Posterior cingulate gyrus (tissue), 11 donors: ENCODE measurements around the gene CPSF4.

Source experiments
- DNase-seq, 10 donors: peaks; one replicate each; pipeline versions ENCODE4 v3.0.0 to v3.0.0-alpha.2; 2020 to 2021; ENCODE audit warnings: mixed read lengths in 3 of 10
- intact Hi-C: fragments of 100-400 bp; cut with DNase I; formaldehyde crosslinking; loops from one replicate; pipeline ENCODE4 v1.15.1; 2023

CPSF4 gene

DNA sequence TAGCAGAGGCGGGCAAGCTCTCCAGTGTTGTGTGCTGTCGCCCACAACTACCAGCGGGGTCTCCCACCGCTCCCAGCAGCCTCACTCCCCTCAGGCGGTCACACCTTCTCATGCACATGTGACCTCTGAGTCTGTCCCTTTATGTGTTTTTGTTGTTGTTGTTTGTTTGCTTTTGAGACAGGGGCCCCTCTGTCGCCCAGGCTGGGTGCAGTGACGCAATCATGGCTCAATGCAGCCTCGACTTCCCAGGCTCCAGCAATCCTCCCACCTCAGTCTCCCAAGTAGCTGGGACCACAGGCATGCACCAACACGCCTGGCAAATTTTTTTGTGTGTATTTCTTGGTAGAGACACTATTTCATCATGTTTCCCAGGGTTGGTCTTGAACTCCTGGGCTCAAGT is 1.5 kb downstream of the CPSF4 start:
- intact Hi-C loops = no loop called here
- no peak for DNase-seq

DNA sequence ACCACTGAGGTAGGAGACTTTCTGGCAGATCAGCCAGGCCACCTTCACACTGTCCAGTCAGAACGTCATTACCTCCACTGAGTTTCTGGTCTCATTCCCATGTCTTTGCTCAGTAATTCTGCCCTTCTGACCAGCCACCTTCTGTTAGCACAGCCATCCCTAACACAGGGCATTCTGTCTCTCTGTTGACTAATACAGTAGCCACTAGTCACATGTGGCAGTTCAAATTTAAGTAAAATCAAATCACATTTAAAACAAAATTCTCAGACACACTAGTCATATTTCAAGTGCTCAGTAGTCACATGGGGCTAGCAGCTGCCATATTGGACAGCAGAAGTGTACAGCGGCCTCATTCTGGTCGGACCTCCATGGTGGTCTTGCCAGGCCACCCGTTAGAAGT is 7.4 kb downstream of the CPSF4 start:
- intact Hi-C loops = no loop called here
- no peak for DNase-seq

DNA sequence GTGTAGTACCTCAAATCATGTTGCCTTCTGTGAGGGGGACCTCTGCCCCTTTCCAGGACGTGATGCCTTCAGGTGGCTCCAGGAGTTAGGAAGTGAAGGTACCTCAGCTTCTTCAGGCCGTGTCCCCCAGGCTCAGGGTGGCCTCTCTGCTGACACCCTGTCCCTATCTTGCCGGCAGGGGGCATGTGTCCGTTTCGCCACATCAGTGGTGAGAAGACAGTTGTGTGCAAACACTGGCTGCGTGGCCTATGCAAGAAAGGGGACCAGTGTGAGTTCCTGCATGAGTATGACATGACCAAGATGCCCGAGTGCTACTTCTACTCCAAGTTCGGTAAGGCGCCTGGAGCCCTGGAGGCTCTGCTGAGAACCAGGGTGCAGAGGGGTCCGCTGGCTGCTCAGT is 9.2 kb downstream of the CPSF4 start:
- intact Hi-C loops = no loop called here
- DNase-seq = no peak

DNA sequence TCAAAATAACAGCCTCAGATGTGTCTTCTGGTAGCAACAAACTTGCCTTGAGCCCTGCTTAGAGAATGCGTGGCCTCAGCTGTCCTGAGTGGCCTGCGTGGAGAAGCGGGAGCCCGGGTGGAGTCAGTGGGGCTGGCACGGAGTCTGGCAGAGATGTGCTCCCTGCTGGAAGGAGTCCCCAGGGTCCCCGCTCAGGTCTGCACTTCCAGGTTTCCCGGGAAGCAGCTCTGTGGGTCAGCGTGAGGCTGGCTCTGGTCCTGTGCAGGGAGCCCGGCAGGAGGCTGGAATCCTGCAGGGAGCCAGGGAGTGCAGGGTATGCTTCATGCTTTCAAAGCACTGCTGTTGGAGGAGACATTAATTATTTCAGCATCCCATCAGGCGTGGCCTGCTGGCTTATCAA is 10.1 kb downstream of the CPSF4 start:
- DNase-seq = no peak

DNA sequence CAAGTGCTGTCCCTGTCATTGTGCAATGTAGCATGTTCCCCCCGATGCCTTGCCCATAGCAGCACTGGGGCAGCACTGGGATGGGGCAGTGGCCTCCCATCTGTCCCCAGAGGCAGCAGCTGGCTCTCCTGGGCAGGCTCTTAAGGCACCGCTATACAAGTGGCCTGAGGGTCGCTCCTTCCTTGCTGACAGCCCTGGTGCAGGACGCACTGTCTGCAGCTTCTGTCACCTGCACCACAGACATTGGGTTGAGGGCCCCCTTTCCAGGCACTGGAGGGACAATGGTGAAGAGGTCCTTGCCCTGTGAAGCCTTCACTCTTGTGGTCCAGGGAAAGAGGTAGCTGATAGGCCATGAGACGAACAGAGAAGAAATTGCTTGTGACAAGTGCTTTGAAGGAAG is 10.6 kb downstream of the CPSF4 start:
- intact Hi-C loops = no loop called here

More for the DNA sequence above, 10.1 kb downstream of the CPSF4 start:
- intact Hi-C loops = no loop called here

DNA sequence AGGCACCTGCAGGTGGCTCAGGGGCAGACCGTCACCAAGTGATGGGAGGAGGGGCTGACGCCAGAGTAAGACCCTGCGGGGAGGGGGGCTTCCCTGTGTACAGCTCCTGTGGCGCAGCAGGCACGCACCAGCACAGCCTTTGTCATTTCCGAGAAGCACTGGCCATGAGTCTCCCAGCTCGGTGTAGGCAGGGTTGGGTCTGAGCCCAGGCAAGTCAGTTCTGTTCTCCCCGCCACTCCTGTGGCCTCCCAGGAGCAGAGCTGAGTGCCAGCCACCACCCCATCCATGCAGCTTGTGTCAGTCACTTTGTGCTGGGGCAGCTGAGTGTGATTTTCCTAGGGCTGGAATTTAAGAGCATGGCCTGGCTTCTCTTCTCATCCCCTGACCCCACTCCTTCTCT is 13.2 kb downstream of the CPSF4 start:
- peak in 9 of 10 donors; percentile 31 to 94 (median 74) for DNase-seq
- intact Hi-C loops = no loop called here

More for the DNA sequence above, 10.6 kb downstream of the CPSF4 start:
- no peak for DNase-seq

DNA sequence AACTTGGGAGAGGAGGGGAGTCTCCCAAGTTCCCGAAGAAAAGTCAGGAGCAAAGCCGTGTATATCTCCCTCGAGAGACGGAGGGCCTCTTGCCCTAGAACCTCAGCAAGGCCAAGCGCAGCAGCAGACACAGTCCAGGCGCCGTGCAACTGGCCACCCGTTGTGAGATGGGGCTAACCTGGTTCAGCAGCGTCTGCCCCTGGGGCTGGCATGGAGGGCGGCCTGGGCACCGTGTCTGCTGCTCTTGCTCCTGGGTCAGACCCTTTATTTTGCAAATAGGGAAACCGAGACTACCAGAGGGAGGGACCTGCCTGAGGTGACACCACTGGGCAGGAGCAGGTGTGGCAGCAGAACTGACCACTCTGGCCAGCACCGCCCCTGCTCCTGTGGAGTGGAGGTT is 13.8 kb downstream of the CPSF4 start:
- intact Hi-C loops = no loop called here
- DNase-seq = no peak

DNA sequence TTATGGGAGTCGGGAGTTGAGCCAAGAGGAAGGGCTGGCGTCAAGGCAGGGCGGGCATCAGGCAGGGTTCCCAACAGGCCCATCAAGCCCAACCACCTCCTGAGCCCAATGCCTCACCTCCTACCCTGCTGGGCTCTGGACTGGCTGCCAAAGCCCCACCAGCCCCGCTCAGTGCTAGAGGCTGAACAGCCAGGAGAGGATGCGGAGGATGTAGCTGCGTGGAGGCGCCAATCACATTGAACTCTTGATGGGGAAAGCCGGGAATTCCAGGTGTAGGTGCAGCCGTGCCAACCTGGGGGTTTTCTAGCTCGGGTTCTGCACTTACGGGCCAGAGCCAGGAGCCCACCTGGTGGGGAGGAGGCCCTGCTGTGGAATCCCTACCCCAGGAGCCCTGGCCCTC is 14.4 kb downstream of the CPSF4 start:
- intact Hi-C loops = no loop called here
- DNase-seq = no peak

DNA sequence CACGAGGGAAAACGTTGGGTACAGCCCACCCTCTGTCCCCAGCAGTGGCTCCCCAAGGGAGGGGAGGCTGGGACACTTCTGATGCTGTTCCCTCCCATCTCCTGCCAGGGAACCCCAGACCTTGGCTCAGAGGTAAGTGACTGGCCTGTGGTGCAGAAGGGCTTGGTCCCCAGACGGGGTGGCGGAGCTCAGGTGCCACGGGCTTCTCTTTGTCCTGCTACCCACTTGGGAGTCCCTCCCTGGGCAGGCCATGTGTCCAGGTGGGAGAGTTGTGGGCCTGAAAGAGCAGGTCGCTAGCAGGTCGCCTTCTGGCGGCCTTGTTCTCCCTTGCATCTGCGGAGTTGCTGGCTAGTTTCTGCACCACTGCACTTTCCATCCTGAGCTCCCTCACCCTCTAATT is 17.1 kb downstream of the CPSF4 start:
- no peak for DNase-seq
- intact Hi-C loops = no loop called here

DNA sequence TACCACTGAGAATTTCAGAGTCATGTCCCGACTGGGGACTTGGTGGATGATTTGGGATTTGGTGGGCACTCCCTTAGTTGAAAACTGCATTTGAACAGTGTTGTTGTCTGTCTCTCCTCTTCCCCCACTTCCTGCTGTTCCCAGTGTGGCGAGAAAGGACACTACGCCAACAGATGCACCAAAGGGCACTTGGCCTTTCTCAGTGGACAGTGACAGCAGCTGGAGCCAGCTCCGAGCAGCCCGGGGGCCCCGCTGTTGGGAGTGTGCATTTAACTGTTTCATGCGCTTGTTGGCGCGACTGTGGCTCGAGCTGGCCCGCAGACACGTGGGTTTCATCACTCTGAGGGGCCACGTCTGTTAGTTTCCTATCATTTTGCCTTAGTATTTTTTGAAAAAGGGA is 17.5 kb downstream of the CPSF4 start:
- intact Hi-C loops = no loop called here
- peak in 2 of 10 donors; percentile 27 to 70 for DNase-seq

DNA sequence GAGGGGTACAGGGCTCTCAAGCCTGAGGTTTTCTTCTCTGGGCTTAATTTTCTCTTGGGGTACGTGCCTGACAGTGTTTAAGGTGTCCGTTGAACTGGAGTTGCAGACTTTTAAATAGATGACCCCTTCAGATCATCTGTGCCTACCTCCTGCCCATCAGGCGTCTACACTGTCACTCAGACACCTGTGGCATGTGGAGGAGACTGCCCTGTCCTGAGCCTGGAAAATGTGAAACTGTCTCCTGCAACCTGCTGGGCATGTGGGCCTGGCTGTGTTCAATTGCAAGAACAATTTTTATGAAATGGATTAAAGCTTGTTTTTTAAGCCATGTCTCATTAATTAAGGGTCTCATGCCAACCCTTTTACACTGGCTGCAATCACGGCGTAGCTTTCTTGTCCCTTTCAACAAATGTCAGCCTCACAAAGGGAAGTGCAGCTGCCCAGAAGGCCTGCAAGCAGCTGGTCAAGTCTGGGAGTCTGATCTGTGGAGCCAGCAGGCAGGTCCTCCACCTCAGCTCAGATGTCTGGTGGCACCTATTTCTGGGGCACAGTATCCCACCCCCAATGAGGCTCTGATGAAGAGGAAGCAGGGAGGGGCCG is 18.4 kb downstream of the CPSF4 start:
- intact Hi-C loops = no loop called here
- DNase-seq = peak in 2 of 10 donors; percentile 12 to 31

DNA sequence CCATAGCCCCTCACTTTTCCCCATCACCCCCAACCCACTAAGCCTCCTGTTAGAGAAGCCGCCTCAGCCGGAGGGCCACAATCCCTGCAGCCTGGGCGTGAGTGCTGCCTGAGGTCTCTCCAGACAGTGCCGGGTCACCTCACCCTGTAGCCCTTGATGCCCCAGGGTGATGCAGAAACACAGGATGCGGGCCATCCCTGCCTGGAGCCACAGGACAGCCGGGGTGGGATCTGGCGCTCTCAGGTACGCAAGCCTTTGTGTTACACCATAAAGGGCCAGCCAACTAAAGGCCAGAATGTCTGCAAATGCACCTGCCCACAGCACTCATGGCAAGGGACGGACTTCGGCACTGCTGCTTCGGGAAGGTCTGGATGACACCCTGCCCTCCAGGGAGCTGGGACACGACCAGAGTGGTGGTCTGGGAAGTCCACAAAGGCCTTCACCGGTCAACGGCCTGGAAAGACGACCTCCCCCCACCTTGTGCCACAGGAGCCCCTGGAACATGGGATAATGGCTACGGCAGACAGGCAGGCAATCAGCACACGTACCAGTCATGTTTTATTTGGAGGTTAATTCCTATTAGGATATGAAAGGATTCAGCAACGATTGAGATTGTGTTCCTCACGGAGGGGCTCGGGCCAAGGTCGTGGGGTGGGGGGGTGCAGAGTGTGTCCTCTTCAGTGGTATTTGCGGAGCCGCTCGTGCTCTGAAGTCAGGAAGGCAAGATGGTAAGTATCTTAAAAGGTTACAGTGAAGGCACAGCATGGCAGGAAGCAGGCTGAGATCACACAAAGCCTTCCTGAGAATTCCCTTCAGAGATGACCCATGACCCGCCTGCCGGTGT is 19.1 kb downstream of the CPSF4 start:
- DNase-seq = peak in 2 of 10 donors; percentile 67
- intact Hi-C loops = no loop called here

DNA sequence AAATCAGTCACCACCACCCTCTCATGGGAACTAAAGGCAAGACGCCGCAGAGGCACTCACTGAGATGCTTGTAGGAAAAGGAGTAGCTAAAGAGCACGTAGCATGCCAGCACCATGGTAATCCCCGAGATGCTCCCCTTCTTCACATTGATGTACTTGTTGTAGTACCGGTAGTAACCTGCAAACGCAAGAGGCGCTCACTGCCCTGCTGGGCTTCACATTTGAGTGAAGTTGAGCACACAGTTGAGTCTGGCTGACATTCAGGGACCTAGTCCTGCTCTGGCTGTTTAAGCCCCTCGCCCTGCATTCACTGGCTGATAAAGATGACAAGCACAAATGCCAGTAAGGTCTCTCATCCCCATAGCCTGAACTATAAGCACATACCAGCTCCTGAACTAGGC is 20.3 kb downstream of the CPSF4 start:
- DNase-seq = peak in 3 of 10 donors; percentile 50 to 73 (median 72)
- intact Hi-C loops = no loop called here

DNA sequence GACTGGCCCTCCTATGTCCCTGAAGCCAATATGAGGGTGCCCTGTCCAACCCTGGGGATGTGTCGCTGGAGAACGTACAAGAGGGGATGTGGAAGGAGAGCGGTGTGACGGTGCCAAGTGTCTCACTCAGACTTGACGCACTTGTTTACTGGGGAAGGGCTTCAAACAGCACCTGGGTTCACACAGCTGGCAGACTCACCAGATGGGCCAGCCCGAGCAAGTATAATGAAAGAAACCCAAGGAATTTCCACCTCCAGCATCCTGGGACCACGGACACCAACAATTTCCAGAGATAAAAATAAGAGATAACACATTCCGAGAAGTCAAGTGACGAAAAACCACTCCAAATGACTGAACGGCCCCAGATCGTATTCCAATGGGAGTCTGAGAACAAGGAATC is 21.9 kb downstream of the CPSF4 start:
- DNase-seq = peak in 2 of 10 donors; percentile 17 to 32
- intact Hi-C loops = no loop called here

DNA sequence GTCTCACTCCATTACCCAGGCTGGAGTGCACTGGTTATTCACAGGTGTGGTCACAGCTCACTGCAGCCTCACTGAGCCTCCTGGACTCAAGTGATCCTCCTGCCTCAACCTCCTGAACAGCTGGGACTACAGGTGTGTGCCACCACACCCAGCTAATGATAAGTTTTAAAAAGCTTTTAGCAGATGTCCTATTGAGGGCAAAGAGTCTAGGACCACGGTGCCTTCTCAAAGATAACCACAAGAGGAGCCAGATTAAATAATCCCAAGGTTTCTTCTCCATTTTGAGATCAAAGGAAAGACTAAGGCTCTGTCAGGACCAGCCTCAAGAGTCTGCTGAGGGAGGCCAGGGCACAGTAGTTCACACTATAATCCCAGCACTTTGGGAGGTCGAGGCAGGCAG is 22.5 kb downstream of the CPSF4 start:
- no peak for DNase-seq
- intact Hi-C loops = no loop called here

DNA sequence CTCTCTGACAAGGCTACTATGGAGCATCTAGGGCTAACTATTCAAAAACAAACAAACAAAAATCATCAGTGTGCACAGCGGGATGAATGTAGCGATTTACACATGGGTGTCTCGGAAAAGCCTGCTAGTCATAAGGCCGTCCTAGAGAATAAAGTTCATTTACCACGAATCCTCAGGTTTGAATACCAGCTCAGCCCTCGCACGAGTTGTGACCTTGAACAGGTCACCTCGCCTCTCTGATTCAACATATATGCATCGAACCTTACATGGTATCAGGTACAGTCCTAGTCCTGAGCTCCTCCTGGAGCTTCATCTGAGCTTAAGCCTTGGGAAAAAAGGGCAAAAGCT is 26.7 kb downstream of the CPSF4 start:
- DNase-seq = peak in 1 of 10 donors; percentile 33
- intact Hi-C loops = no loop called here

DNA sequence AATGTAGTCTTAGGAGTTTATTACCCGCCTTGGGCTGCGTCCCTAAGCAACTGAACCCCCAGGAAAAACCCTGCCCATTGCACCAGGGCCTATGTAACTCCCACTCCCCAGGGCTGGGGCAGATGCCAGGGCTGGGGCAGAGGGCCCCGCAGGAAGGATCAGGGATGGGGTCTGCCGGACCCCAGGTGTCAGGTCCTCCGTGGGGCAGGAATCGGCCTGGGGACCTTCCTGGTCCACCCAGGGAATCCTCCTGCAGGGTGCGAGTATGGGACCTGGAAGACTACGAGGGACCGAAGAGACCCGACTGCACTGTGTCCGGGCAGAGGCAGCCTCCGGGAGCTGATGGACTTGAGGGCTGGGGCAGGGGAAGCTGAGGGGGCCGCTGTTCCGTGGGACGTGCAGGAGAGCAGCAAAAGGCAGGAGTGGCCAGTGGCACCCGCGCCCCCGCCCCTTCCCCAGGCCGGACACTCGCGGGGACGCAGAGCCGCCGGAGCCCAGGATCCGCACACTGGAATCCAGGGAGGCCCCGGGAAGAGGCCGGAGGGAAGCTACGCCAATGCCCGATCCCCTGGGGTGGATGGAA is 29.7 kb downstream of the CPSF4 start:
- intact Hi-C loops = no loop called here

DNA sequence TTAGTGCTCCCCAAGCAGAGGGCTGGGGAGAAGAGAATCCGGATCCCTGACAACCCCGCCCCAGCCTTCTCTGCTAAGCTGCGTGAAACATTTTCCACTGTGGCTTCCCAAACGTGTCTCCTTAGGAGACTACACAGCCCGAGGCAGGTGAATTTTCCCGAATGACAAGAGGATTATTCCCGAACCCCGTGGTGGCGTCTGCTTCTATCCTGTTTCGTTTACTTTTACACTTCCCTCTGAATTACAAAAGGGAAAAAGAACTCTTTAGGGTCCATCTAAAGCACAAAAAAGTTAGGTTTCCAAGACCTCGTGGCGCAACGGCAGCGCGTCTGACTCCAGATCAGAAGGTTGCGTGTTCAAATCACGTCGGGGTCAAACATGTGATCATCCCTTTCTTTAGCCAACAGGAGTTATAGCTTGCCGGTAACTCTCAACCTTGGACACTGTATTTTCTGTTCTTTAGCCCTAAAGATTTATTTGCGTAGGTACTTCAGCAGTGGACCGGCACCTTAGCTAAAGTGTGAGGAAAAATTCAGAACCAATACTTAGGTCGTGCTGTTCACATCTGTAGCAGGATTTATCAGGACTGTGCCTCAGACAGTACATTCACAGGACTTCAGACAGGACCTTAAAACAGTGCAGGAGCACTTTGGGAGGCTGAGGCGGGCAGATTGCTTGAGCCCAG is 30.8 kb downstream of the CPSF4 start:
- peak in 2 of 10 donors; percentile 20 to 44 for DNase-seq
- intact Hi-C loops = no loop called here

More for the DNA sequence above, 29.7 kb downstream of the CPSF4 start:
- DNase-seq = peak in 1 of 10 donors; percentile 62

DNA sequence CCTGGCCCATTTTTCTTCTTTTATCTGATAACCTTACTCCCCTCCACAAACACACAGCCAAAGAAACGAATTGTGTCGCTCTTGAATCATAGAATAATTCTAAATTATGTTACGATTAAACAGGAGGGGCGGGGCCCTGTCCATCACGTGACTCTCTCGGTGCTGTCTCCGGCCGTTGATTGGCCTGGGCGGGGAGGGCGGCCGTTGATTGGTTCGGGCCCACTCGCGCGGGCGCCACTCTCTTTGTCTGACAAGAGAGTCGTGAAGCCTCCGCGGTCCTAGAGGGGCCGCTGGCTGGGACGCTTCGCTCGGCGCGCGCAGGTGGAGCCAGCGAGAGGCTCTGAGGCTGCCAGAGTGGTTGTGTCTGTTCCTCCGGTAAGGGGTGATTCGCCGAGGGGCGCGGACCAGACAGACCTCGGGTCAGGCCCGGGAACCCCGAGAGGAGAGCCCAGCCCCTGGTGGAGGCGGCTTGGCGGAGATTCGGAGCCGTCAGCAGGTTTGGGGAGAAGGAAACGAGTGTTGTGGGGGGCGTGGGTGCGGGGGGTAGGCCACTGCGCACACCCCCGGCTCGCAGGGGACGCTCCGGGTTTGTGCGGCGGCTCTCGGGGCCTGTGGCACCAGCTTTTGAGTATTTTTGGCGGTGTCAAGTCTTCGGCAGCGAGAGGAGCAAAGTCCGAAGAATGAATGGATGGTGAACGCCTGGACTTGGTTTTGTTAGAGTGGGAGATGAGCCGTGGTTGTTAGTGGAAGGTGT is 34.0 kb downstream of the CPSF4 start, which contains the start of gene ZNF789:
TSS of gene ZNF789 (plus strand) at position 330 of the 754 bp plus-strand sequence. CDS start 3,567 bp downstream, outside the sequence.
- DNase-seq = peak; percentile 98 to 100 (median 99)
- intact Hi-C loops = loop anchor here (1.0 kb wide), 2 partner anchors 28 to 32 kb away; partner anchors contain the start of genes ZKSCAN5 and ZNF394

DNA sequence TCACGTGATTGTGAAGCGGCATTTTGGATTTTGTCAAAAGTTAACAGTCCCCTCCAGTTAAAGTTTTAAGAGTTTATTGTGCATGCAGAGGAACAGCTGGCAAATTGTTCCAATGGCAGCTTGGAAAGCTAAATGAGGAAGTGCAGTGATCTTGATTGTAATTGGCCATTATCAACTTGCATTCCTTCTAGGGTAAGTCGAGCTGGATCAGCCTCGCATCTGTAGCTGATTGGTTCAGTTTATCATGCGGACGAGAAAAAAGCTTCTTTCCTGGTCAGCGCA is 34.5 kb downstream of the CPSF4 start:
- no peak for DNase-seq
- intact Hi-C loops = no loop called here
